Ramos (cell line): ENCODE results near the gene RTL1.

Source experiments
- in situ Hi-C: fragments of 300-500 bp; cut with MboI; formaldehyde crosslinking; loops from one replicate; pipeline ENCODE4 v1.14.3; 2022; ENCODE audit warnings: low sequenced_read_pairs; ENCODE audit not compliant: unreplicated experiment

Gene RTL1

DNA sequence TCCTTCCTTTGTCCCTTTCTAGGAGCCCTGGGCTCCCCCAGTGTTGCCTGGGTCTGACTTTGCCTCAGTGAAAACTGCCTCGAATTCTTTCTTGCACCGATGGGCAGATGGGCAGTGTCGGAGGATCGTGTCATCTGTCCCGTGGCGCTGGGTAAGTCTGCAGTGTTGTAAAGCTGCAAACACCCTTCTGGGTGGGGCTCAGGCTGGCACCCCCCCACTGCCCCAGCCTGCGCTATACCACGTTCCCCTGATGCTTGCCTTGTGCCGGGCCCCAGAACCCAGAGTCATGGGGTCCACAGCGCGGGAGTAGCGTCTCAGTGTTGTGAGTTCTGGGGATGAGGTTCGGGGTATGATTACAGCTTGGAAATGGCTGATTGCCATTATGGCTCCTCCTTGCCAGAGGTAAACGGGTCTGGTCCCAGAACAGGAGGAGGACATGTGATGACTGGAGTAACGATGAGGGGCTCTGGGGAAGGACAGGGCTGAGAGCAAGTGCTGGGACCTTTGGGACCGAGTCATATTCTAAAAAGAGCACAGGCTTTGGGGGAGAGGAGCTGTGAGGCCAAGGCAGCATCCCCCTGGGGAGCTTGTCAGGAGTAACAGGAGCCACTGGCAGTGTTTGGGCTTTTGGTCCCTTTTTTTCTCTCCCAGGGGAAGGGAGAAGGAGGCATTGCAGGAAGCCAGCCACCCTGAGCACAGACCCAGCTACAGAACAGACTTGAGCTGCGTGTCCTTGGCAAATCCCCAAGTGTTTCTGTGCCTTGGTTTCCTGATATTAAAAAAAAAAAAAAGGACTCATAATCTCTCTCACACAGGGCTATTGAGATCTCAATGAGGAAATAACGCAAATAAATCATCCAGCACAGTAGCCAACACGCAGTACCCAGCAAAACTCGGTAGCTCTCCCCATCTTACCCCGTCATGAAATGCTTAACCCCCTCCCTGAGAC is 4.3 kb downstream of the RTL1 start:
- in situ Hi-C loops = no loop called here

- in situ Hi-C loops = no loop called here
Measured at GRCh38 chr14:100898465-100898864, 5.1 kb downstream of the RTL1 start.

- in situ Hi-C loops = no loop called here
Measured at GRCh38 chr14:100896369-100897060, 7.0 kb downstream of the RTL1 start.

GRCh38 chr14:100895411-100895810 is 8.1 kb downstream of the RTL1 start:
- in situ Hi-C loops = no loop called here

DNA sequence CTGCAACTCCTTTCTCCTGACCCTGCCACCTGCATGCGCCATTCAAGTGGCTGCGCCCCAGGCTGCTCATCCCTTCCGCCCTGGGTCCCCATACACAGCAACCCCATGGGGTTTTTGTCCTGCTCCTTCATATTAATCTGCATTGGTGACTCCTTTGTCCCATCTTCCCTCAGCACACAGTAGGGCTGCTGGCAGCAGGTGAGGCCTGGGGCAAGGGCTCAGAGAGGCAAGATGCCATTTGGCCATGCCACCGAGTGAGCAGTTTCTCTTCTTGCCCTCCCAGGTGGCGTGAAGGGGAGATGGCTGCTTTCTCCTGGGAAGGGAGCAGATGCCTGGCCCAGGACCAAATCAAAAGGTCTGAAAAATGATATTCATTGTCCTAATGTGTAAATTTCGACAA is 9.1 kb downstream of the RTL1 start:
- in situ Hi-C loops = no loop called here

GRCh38 chr14:100893760-100894159 is 9.8 kb downstream of the RTL1 start:
- in situ Hi-C loops = no loop called here

DNA sequence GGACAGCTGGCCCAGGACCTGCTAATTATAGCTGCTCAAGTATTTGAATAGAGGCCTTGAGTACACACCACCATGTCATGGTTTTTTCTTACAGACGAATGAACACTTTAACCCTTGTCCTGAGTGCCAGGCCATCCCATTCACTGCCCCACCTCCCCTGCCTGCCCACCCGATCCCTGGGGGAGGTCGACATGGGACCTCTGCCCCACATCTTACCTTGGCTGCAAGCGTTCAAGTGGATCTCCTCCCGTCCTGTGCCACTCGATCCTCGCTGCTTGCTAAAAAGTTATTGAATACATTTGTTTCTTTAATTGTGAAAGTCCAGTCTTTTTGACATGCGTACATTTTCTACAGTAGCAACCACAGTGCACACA is 10.3 kb downstream of the RTL1 start:
- in situ Hi-C loops = no loop called here

GRCh38 chr14:100892496-100893227 is 10.9 kb downstream of the RTL1 start:
- in situ Hi-C loops = no loop called here

DNA sequence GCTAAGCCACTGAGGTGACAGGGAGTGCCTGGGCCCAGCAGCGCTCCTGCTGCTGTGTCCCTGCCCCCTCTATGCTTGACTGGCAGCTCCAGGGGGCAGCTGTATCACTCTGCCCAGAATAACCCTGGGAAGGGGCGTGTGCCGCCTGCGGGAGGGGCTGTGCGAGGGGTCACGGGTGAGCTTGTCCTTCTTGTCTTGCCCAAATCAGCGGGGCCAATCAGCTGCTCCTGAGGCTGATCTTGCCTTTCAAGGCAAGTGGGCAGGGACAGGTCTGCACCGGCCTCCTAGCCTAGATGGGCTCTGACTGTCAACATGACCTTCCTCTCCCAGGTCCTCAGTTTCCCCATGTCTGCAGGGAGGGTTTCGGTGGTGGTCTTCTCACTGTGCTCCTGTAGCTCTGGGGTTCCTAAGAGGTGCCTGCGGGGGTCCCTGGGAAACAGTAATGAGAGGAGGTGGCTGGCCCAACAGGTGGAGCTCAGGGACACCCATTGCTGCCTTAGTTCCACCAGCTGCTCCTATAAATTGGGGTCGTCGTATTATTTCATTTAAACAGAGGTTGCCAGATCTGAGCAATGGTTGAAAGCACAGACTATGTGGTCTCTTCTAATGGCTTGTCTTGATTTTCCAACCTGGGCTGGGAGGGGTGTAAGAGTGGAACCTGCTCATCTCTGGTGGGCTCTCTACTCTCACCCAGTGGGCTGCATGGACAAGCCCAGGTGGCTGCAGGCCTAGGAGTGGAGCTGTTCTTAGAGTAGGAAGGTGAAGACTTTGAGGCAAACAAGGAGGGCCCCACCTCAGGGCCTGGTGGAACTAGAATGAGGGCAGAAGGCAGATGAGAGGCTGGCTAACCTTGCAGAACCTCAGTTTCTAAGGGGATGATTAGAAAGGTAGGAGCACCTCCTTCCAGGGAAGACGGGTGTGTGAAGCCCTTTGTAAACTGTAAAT is 11.7 kb downstream of the RTL1 start:
- in situ Hi-C loops = no loop called here

GRCh38 chr14:100891051-100891450 is 12.5 kb downstream of the RTL1 start:
- in situ Hi-C loops = no loop called here

- in situ Hi-C loops = no loop called here
Measured at GRCh38 chr14:100890061-100890850, 13.3 kb downstream of the RTL1 start.

DNA sequence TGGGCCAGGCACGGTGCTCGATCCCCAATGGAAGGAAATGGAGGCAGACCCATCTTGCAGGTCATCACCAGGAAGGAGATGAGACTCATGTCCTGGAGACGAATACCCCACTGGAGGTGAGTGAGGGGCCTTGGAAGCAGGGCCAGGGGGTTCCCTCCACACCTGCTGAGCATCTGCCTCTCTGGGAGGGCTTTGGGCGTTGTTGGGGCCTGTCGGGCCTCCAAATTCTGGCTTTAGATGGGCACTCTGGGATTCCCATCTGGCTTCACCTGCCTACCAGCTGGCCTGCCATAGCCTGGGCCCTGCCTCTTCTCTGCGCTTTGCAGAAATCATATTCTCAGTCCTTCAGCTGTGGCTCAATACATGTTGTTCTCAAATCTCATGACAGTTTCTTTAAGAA is 13.9 kb downstream of the RTL1 start:
- in situ Hi-C loops = no loop called here

DNA sequence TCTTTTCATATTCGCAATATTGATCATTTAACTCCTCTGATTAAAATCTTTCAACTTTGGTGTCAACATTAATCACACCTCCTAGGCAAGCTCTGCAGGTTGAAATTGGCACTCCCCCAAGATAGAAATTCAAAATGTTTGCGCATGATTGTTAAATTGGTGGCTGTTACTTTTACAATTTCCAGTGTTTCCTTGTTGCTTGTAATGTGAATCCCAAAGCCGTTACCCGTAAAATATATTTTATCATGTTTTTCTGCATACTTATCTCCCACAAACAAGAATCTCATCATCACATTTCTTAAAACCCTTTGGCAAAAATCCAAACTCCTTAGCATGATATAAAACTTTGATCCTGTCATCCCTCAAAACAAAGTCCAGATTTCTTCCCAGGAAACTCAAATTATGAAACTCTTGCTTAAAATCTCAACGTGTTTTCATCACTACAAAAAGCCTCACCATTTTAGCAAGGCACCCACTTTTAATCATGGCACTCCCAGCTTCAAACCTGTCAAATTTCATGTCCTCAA is 14.7 kb downstream of the RTL1 start:
- in situ Hi-C loops = no loop called here

- in situ Hi-C loops = no loop called here
Measured at GRCh38 chr14:100887728-100888335, 15.7 kb downstream of the RTL1 start.

GRCh38 chr14:100885617-100886016 is 17.9 kb downstream of the RTL1 start:
- in situ Hi-C loops = no loop called here

DNA sequence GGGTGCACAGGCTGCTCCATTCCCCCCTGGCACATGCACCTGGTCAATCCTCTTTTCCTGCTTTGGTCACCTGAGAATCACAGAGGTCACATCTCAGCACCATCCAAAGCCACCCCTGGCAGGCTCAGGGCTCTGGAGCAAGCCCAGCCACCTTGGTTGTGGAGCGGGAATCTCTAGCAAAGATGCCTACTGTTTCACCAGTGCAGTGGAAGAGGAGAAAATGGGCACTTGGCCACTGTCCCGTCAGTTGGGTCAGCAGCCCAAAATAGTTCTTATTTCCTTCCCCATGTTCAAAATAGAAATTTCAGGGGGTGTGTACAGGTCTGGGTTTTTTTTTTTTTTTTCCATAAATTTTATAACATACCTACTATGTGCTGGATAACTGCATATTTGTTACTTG is 18.3 kb downstream of the RTL1 start:
- in situ Hi-C loops = no loop called here

DNA sequence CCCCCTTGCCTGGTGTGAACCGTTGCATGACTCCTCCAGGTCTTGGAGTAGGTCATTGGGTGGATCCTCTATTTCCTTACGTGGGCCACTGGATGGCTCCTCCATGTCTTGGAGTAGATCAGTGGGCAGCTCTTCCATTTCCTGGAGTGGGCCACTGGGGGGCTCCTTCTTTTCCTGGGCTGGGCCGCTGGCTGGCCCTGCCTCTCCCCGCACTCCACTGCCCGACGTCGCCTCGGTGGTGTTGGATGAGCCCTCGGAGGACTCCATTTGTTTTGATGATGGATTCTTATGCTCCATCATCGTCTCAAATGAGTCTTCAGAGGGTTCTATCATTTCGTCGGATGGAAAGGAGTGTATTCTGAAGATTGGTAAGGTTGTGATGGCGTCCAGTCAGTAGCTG is 19.1 kb downstream of the RTL1 start:
- in situ Hi-C loops = no loop called here

GRCh38 chr14:100883789-100884101 is 19.8 kb downstream of the RTL1 start:
- in situ Hi-C loops = no loop called here
